Measurements from ENCODE around the gene IL26.
"Not testable (repeated sequence)": the region's sequence is repeated elsewhere in the genome, so short reads cannot be mapped to it uniquely, and the experiment has no call there.

- TF ChIP-seq ZNF571 (tag by site-specific recombination; IDR thresholded peaks at IDR 0.05); CTCF (tag by site-specific recombination; IDR thresholded peaks at IDR 0.05); ZNF792 (tag by site-specific recombination; IDR thresholded peaks at IDR 0.05); ZBTB49 (tag by site-specific recombination; IDR thresholded peaks at IDR 0.05; ENCODE audit: low read depth): not testable (repeated sequence)
- 0 out of 2 replicates have a peak, but pooled peaks have one; percentile 47 for TF ChIP-seq SCRT2 (tag by site-specific recombination; IDR thresholded peaks at IDR 0.05)
Measured at GRCh38 chr12:68209048-68209728, 16.4 kb downstream of the IL26 start.
